ENCODE data around the gene SLC12A8.

The SLC12A8 gene

GRCh38 chr3:125179143-125179883 is 33.2 kb downstream of the SLC12A8 start:
- no peaks in the 10 kb centered on the region for H3K79me2 ChIP-seq
- H3K27me3 ChIP-seq (ENCODE audit: control insufficient read depth, insufficient read depth, low read length) = no peaks in the 10 kb centered on the region
- no peak overlapping the region for H3K4me3 ChIP-seq (ENCODE audit: low read depth, low read length)
- H3K36me3 ChIP-seq (ENCODE audit: control insufficient read depth, insufficient read depth, low read length) = no peaks in the 10 kb centered on the region
- H2AFZ ChIP-seq = no peak overlapping the region
- no peak for TF ChIP-seq CTCF (IDR thresholded peaks at IDR 0.05)
- peaks cover 5% of the 10 kb centered on the region for H3K4me1 ChIP-seq
- no peak overlapping the region for H3K27ac ChIP-seq
- no peaks in the 10 kb centered on the region for H3K9me3 ChIP-seq (ENCODE audit: control insufficient read depth, low read length)
- no peak overlapping the region for H3K9ac ChIP-seq
- no peak overlapping the region for H3K4me2 ChIP-seq (ENCODE audit: low read length)

- Histone ChIP-seq H3K27me3 (ENCODE audit: control insufficient read depth, insufficient read depth, low read length) (no peaks in the 10 kb centered on the region), H3K9ac (no peak overlapping the region), H3K79me2 (no peaks in the 10 kb centered on the region), H3K4me2 (ENCODE audit: low read length) (no peak overlapping the region), H3K36me3 (ENCODE audit: control insufficient read depth, insufficient read depth, low read length) (no peaks in the 10 kb centered on the region), H3K4me3 (ENCODE audit: low read depth, low read length) (no peak overlapping the region), H3K9me3 (ENCODE audit: control insufficient read depth, low read length) (no peaks in the 10 kb centered on the region), H2AFZ (no peak overlapping the region), H3K27ac (no peak overlapping the region), H3K4me1 (peaks cover 5% of the 10 kb centered on the region)
- no peak for TF ChIP-seq CTCF (IDR thresholded peaks at IDR 0.05)
These were observed 34.8 kb downstream of the SLC12A8 start for GRCh38 chr3:125177746-125178145.

GRCh38 chr3:125175295-125176078 is 37.1 kb downstream of the SLC12A8 start:
- H3K9me3 ChIP-seq (ENCODE audit: control insufficient read depth, low read length) = no peaks in the 10 kb centered on the region
- H2AFZ ChIP-seq = no peak overlapping the region
- H3K27ac ChIP-seq = no peak overlapping the region
- no peak overlapping the region for H3K4me2 ChIP-seq (ENCODE audit: low read length)
- H3K4me1 ChIP-seq = peaks cover 5% of the 10 kb centered on the region
- no peak for TF ChIP-seq CTCF (IDR thresholded peaks at IDR 0.05)
- H3K79me2 ChIP-seq = no peaks in the 10 kb centered on the region
- no peak overlapping the region for H3K9ac ChIP-seq
- no peaks in the 10 kb centered on the region for H3K27me3 ChIP-seq (ENCODE audit: control insufficient read depth, insufficient read depth, low read length)
- H3K4me3 ChIP-seq (ENCODE audit: low read depth, low read length) = no peak overlapping the region
- H3K36me3 ChIP-seq (ENCODE audit: control insufficient read depth, insufficient read depth, low read length) = no peaks in the 10 kb centered on the region

GRCh38 chr3:125172346-125172745 is 40.2 kb downstream of the SLC12A8 start:
- TF ChIP-seq CTCF (IDR thresholded peaks at IDR 0.05) = no peak
- no peak overlapping the region for H3K4me2 ChIP-seq (ENCODE audit: low read length)
- H3K9me3 ChIP-seq (ENCODE audit: control insufficient read depth, low read length) = no peaks in the 10 kb centered on the region
- no peak overlapping the region for H3K4me3 ChIP-seq (ENCODE audit: low read depth, low read length)
- H3K9ac ChIP-seq = no peak overlapping the region
- no peak overlapping the region for H3K27ac ChIP-seq
- H3K36me3 ChIP-seq (ENCODE audit: control insufficient read depth, insufficient read depth, low read length) = no peaks in the 10 kb centered on the region
- no peak overlapping the region for H2AFZ ChIP-seq
- H3K4me1 ChIP-seq = no peaks in the 10 kb centered on the region
- no peaks in the 10 kb centered on the region for H3K79me2 ChIP-seq
- no peaks in the 10 kb centered on the region for H3K27me3 ChIP-seq (ENCODE audit: control insufficient read depth, insufficient read depth, low read length)

Measured in parathyroid adenoma (tissue), 2 donors.